ENCODE measurements around the gene ANO7.

DNA sequence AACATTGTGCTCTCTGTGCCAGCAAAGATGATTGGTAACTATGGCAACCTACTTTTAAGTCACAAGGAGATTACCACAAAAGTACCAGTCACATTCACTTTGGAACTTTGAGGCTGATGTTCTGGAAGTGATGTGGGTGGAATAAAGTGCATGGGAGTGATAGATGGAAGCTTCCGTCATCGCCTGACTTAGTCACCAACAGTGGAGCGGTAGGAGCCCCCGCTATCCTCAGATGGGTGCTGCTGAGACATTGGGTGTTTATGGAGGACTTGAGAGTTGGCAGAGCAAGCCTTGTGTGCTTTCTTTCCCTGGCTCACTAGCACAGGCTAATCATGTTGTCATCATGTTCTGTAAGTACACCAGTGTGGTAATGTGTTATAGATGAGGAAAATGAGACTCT is 33.6 kb upstream of the ANO7 start:
- TF ChIP-seq, protein P1, sequence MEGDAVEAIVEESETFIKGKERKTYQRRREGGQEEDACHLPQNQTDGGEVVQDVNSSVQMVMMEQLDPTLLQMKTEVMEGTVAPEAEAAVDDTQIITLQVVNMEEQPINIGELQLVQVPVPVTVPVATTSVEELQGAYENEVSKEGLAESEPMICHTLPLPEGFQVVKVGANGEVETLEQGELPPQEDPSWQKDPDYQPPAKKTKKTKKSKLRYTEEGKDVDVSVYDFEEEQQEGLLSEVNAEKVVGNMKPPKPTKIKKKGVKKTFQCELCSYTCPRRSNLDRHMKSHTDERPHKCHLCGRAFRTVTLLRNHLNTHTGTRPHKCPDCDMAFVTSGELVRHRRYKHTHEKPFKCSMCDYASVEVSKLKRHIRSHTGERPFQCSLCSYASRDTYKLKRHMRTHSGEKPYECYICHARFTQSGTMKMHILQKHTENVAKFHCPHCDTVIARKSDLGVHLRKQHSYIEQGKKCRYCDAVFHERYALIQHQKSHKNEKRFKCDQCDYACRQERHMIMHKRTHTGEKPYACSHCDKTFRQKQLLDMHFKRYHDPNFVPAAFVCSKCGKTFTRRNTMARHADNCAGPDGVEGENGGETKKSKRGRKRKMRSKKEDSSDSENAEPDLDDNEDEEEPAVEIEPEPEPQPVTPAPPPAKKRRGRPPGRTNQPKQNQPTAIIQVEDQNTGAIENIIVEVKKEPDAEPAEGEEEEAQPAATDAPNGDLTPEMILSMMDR (IDR thresholded peaks at IDR 0.05; ENCODE audit: low read depth, low read length) = no peak
- TF ChIP-seq EZH2phosphoT487 (IDR thresholded peaks at IDR 0.05; ENCODE audit: low read depth) = no peak

All from OCI-LY3 (cell line).